Esophagus (tissue), 2 donors: ENCODE data around the gene SMYD3. TPM values are rescaled to one million over a fixed set of nuclear protein-coding genes. Genes with fewer than 3 reads are reported as not detected.

Source experiments
- H3K27ac ChIP-seq, 2 donors: one replicate each; pipeline ENCODE4 v1.5.1; 2013; ENCODE audit warnings: low read depth in 2 of 2, mild to moderate bottlenecking in 2 of 2, inconsistent platforms in 1 of 2, low read length in 1 of 2, moderate library complexity in 1 of 2
- H3K27me3 ChIP-seq, 2 donors: one replicate each; pipeline ENCODE4 v1.6.1; 2013; ENCODE audit warnings: low read length in 2 of 2, control low read depth in 1 of 2, mild to moderate bottlenecking in 1 of 2; ENCODE audit not compliant: insufficient read depth in 2 of 2, control insufficient read depth in 1 of 2
- H3K36me3 ChIP-seq, 2 donors: one replicate each; pipeline ENCODE4 v1.6.1; 2013; ENCODE audit warnings: low read length in 1 of 2; ENCODE audit not compliant: control insufficient read depth in 2 of 2, insufficient read depth in 2 of 2
- H3K4me1 ChIP-seq, 2 donors: one replicate each; pipeline ENCODE4 v1.6.1; 2013; ENCODE audit warnings: low read length in 1 of 2; ENCODE audit not compliant: control insufficient read depth in 2 of 2, insufficient read depth in 2 of 2
- H3K4me3 ChIP-seq, 2 donors: one replicate each; pipeline ENCODE4 v1.5.1; 2013; ENCODE audit warnings: low read length in 2 of 2, mild to moderate bottlenecking in 2 of 2, low read depth in 1 of 2, moderate library complexity in 1 of 2
- H3K9me3 ChIP-seq, 2 donors: one replicate each; pipeline ENCODE4 v1.6.1; 2013; ENCODE audit warnings: mild to moderate bottlenecking in 2 of 2, low read depth in 1 of 2, low read length in 1 of 2, moderate library complexity in 1 of 2; ENCODE audit not compliant: control insufficient read depth in 2 of 2, insufficient read depth in 1 of 2
- WGBS, 2 donors: extraction: QIAGEN DNeasy Blood & Tissue Kit; methylation state at CpG; one replicate each; pipeline ENCODE4 v1.1.7; 2013; 5-methylcytosine and 5-hydroxymethylcytosine counted together
- polyA plus RNA-seq, 2 donors: library from polyadenylated mRNA; stranded (reverse); fragments of 200-250 nt; gene quantifications; one replicate each; pipeline ENCODE4 v1.2.3, GENCODE V29; 2013
- donor health status: healthy with polysubstance abuse.
- donor health status: Bipolar disorder and iron deficiency.

Gene SMYD3
- polyA plus RNA-seq, 2 donors: 5.0 to 5.7 TPM

DNA sequence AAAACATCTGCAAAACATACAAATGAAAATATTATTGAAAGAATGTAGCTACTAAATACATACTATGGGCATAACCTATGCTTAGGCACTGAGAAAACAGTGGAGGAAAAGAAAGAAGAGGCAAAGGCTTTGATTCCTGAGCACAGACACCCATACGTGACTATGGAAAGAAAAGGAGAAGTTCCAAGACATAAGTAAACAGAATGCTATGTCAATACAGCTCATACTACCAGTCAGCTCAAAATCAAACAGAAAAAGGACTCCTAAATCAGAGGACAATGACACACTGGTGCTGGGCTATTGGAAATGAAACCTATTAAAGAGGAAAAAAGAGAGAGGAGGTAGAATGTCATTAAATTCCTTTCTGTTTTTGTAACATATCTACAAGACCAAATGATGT, 225.4 kb downstream of the SMYD3 start:
- Histone ChIP-seq H3K9me3 (no peaks in the 10 kb centered on the region), H3K4me1 (no peaks in the 10 kb centered on the region), H3K36me3 (peaks cover 0 to 3% of the 10 kb centered on the region in 2 donors), H3K27ac (no peak overlapping the region), H3K27me3 (no peaks in the 10 kb centered on the region), H3K4me3 (no peak overlapping the region)
- 52 to 71% methylated on average over 1 of the region's 1 CpG for WGBS, 2 donors

DNA sequence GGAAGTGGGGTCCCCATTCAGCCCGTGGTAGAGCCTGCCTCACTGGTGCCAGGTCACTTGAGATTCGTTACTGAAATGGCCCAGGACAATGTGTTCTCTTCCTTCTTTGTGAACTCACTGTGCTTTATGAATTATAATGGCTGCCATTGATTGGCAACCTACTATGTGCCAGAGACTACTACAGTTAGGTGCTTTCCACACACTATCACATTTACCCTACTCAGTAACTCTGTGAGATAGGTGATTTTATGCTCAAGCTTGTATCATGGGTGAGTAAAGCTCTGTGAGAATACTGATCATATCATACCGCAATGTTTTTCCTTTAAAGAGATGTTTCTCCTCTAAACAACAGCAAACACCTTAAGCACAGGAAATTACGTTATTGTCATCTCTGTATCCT, 225.9 kb downstream of the SMYD3 start:
- H3K27ac ChIP-seq: no peak overlapping the region
- H3K27me3 ChIP-seq: no peaks in the 10 kb centered on the region
- no peak overlapping the region for H3K4me3 ChIP-seq
- H3K9me3 ChIP-seq: no peaks in the 10 kb centered on the region
- WGBS, 2 donors: 84 to 86% methylated on average over 4 of the region's 4 CpGs
- no peaks in the 10 kb centered on the region for H3K4me1 ChIP-seq
- H3K36me3 ChIP-seq: peaks cover 0 to 3% of the 10 kb centered on the region in 2 donors

DNA sequence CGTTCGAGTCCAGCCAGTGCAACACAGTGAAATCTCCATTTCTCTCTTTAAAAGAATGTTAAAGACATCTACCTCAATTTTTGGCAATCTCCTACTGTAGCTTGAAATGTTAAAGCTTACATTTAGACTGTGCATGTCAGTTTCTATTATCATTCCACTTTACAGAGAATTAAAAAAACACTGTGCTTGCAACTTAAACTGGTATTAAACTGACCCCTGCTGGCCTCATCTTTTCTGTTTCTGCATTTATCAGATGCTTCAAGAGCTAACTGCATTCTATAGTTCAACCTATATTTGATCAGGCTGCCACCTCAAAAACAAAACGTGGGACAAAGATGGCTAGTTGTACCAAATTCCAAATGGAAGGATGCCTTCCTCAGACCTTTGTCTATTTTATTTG, 226.5 kb downstream of the SMYD3 start:
- WGBS, 2 donors: 87 to 91% methylated on average over 3 of the region's 3 CpGs
- no peak overlapping the region for H3K4me3 ChIP-seq
- H3K4me1 ChIP-seq: no peaks in the 10 kb centered on the region
- no peak overlapping the region for H3K27ac ChIP-seq
- H3K27me3 ChIP-seq: no peaks in the 10 kb centered on the region
- H3K36me3 ChIP-seq: peaks cover 0 to 3% of the 10 kb centered on the region in 2 donors
- H3K9me3 ChIP-seq: no peaks in the 10 kb centered on the region

DNA sequence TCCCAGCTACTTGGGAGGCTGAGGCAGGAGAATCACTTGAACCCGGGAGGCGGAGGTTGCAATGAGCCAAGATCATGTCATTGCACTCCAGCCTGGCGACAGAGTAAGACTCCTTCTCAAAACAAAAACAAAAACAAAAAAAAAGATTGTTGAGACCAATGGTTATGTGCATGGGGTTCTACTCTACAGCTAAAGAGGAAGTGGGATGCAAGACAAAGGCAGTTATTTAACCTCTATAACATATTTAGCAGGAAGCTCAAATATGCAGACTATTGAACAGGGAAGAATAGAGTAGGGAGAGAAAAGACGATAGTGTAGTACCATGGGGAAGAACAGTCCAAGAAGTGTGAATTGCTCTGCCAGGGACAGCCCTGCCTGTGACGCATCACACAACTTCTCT, 227.7 kb downstream of the SMYD3 start:
- Histone ChIP-seq H3K9me3 (no peaks in the 10 kb centered on the region), H3K4me3 (no peak overlapping the region), H3K27ac (no peak overlapping the region), H3K4me1 (no peaks in the 10 kb centered on the region), H3K27me3 (no peaks in the 10 kb centered on the region), H3K36me3 (peaks cover 0 to 3% of the 10 kb centered on the region in 2 donors)
- WGBS, 2 donors: 94 to 95% methylated on average over 5 of the region's 5 CpGs

DNA sequence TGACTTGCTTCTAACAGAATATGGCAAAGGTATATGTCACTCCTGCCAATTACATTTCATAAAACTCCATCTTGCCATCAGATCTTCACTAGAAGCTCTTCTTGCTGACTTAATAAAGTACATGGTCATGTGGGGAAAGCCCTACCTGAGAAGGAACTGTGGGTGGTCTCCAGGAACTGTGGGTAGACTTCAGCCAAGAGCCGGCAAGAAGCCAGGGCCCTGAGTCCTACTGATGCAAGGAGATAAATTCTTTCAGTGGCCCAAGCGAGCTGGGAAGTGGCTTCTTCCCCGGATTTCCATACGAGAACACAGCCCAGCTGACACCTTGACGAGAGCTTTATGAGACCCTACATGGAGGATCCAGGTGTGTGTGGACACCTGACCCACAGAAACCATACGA, 228.7 kb downstream of the SMYD3 start:
- peaks cover 0 to 3% of the 10 kb centered on the region in 2 donors for H3K36me3 ChIP-seq
- no peaks in the 10 kb centered on the region for H3K9me3 ChIP-seq
- WGBS, 2 donors: 97 to 99% methylated on average over 6 of the region's 6 CpGs
- no peaks in the 10 kb centered on the region for H3K27me3 ChIP-seq
- H3K27ac ChIP-seq: no peak overlapping the region
- no peaks in the 10 kb centered on the region for H3K4me1 ChIP-seq
- H3K4me3 ChIP-seq: no peak overlapping the region

DNA sequence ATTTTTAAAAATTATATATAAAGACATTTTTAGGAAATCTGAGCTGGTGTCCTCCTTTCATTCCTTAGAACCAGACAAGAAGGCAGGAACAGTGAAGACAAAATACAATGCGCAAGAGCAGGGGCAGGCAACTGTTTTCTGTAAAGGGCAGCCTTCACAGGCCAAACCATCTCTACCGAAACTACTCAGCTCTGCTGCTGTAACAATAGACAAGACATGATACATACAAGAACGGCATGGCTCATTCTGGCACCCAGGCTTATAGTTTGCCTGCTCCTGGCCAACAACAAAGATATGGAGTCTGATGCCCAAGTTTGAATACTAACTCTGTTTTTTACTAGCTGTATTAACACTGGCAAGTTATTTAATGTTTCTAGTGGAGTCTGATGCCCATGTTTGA, 232.0 kb downstream of the SMYD3 start:
- 96 to 97% methylated on average over 3 of the region's 3 CpGs for WGBS, 2 donors
- Histone ChIP-seq H3K9me3 (no peaks in the 10 kb centered on the region), H3K4me1 (no peaks in the 10 kb centered on the region), H3K36me3 (no peaks in the 10 kb centered on the region), H3K27ac (no peak overlapping the region), H3K27me3 (no peaks in the 10 kb centered on the region), H3K4me3 (no peak overlapping the region)

DNA sequence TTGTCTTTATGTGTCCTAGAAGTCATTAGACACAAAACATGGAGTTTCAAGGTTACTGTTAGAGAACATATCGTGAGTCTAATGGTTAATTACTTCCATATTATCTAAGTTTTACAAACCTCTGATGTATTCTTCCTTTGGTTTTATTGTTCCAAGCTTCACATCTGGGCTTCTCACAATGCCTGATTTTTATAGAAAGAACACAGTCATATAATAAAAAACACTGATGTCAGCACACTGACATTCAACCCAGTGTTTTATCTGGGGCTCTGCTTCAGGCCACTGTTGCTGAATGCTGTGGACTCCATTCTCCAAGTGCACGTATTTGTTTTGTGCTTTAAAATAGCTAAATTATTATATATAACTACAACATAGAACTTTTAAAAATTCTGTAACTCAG, 232.9 kb downstream of the SMYD3 start:
- Histone ChIP-seq H3K36me3 (no peaks in the 10 kb centered on the region), H3K4me1 (no peaks in the 10 kb centered on the region), H3K9me3 (no peaks in the 10 kb centered on the region), H3K4me3 (no peak overlapping the region), H3K27ac (no peak overlapping the region), H3K27me3 (no peaks in the 10 kb centered on the region)
- 81 to 84% methylated on average over 2 of the region's 2 CpGs for WGBS, 2 donors

DNA sequence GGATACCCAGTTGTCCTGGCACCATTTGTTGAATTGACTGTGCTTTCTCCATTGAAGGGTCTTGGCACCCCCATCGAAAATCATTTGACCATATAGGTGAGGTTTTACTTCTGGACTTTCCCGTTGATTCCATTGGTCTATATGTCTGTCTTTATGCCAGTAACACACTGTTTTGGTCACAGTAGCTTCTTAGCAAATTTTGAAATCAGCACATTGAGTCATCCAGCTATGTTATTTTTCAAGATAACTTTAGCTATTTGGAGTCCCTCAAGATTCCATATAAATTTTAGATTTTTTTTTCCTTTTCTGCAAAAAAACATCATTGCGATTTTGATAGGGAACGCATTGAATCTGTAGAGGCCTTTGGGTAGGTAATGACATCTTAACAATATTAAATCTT, 235.6 kb downstream of the SMYD3 start:
- 96 to 97% methylated on average over 4 of the region's 4 CpGs for WGBS, 2 donors
- Histone ChIP-seq H3K27ac (no peak overlapping the region), H3K36me3 (no peaks in the 10 kb centered on the region), H3K4me3 (no peak overlapping the region), H3K4me1 (no peaks in the 10 kb centered on the region), H3K27me3 (no peaks in the 10 kb centered on the region), H3K9me3 (no peaks in the 10 kb centered on the region)

DNA sequence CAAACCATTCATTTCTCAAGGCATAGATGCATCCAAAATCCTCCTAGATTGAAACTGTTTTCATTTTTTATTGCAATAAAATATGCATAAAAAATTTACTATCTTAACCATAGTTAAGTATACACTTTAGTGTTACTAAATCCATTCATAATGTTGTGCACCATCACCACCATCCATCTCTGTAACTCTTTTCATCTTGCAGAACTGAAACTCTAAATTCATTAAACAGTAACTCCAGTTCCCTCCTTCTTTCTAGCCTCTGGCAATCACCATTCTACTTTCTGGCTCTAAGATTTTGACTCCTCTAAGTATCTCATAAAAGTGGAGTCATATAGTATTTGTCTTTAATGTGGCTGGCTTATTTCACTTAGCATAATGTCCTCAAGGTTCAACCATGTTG, 236.8 kb downstream of the SMYD3 start:
- Histone ChIP-seq H3K4me3 (no peak overlapping the region), H3K4me1 (no peaks in the 10 kb centered on the region), H3K36me3 (no peaks in the 10 kb centered on the region), H3K27ac (no peak overlapping the region), H3K9me3 (no peaks in the 10 kb centered on the region), H3K27me3 (no peaks in the 10 kb centered on the region)

DNA sequence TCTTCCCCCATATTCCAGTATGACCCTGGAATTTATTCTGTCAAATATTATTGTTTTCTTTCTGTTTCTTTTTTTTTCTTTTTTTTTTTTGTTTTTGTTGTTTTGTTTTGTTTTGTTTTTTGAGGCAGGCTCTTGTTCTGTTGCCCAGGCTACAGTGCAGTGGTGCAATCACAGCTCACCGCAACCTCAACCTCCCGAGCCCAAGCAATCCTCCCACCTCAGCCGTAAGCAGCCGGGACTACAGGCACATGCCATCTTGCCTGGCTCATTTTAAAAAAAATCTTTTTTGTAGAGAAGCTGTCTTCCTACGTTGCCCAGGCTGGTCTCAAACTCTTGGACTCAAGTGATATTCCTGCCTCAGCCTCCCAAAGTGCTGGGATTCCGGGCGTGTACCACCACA, 237.6 kb downstream of the SMYD3 start:
- Histone ChIP-seq H3K27me3 (no peaks in the 10 kb centered on the region), H3K36me3 (no peaks in the 10 kb centered on the region)
- WGBS, 2 donors: 95 to 96% methylated on average over 7 of the region's 7 CpGs

More for the DNA sequence above, 237.6 kb downstream of the SMYD3 start:
- H3K4me3 ChIP-seq: no peak overlapping the region
- H3K4me1 ChIP-seq: no peaks in the 10 kb centered on the region
- H3K9me3 ChIP-seq: no peaks in the 10 kb centered on the region
- H3K27ac ChIP-seq: no peak overlapping the region
